Measurements from ENCODE around the gene TGM3.

TGM3 gene

DNA sequence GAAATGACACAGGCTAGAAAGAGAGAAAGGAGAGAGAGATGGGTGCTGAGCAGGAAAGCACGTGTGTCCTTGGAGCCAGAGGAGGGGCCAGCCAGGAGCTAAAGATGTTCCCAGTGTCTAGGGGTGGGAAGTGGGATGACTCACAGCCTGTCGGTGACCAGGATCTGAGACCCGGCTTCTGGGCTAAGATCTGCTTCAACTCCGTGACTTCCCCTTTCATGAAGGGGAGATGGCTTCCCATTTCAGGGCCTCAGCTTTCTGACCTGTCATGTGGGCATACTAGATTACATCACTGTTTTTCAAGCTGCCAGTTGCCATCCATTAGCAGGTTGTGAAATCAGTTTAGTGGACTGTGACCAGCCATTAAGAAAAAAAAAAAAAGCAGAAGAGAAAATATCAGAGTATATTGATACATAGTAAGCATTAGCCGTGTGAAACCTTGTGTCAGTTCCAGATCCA, 5.4 kb downstream of the TGM3 start (continued):
- TF ChIP-seq, protein P1, sequence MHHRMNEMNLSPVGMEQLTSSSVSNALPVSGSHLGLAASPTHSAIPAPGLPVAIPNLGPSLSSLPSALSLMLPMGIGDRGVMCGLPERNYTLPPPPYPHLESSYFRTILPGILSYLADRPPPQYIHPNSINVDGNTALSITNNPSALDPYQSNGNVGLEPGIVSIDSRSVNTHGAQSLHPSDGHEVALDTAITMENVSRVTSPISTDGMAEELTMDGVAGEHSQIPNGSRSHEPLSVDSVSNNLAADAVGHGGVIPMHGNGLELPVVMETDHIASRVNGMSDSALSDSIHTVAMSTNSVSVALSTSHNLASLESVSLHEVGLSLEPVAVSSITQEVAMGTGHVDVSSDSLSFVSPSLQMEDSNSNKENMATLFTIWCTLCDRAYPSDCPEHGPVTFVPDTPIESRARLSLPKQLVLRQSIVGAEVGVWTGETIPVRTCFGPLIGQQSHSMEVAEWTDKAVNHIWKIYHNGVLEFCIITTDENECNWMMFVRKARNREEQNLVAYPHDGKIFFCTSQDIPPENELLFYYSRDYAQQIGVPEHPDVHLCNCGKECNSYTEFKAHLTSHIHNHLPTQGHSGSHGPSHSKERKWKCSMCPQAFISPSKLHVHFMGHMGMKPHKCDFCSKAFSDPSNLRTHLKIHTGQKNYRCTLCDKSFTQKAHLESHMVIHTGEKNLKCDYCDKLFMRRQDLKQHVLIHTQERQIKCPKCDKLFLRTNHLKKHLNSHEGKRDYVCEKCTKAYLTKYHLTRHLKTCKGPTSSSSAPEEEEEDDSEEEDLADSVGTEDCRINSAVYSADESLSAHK (tag by site-specific recombination; IDR thresholded peaks at IDR 0.05), result no peak
- TF ChIP-seq ZNF184 (tag by site-specific recombination; IDR thresholded peaks at IDR 0.05) (no peak), EGR2 (tag by site-specific recombination; IDR thresholded peaks at IDR 0.05; ENCODE audit: low read depth) (no peak), ZSCAN16 (tag by site-specific recombination; IDR thresholded peaks at IDR 0.05) (no peak)
- TF ChIP-seq, protein P2, sequence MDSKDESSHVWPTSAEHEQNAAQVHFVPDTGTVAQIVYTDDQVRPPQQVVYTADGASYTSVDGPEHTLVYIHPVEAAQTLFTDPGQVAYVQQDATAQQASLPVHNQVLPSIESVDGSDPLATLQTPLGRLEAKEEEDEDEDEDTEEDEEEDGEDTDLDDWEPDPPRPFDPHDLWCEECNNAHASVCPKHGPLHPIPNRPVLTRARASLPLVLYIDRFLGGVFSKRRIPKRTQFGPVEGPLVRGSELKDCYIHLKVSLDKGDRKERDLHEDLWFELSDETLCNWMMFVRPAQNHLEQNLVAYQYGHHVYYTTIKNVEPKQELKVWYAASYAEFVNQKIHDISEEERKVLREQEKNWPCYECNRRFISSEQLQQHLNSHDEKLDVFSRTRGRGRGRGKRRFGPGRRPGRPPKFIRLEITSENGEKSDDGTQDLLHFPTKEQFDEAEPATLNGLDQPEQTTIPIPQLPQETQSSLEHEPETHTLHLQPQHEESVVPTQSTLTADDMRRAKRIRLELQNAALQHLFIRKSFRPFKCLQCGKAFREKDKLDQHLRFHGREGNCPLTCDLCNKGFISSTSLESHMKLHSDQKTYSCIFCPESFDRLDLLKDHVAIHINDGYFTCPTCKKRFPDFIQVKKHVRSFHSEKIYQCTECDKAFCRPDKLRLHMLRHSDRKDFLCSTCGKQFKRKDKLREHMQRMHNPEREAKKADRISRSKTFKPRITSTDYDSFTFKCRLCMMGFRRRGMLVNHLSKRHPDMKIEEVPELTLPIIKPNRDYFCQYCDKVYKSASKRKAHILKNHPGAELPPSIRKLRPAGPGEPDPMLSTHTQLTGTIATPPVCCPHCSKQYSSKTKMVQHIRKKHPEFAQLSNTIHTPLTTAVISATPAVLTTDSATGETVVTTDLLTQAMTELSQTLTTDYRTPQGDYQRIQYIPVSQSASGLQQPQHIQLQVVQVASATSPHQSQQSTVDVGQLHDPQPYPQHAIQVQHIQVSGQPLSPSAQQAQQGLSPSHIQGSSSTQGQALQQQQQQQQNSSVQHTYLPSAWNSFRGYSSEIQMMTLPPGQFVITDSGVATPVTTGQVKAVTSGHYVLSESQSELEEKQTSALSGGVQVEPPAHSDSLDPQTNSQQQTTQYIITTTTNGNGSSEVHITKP (tag by site-specific recombination; IDR thresholded peaks at IDR 0.05), result 0 out of 2 replicates have a peak, but pooled peaks have one; percentile 25
- TF ChIP-seq, protein P3, sequence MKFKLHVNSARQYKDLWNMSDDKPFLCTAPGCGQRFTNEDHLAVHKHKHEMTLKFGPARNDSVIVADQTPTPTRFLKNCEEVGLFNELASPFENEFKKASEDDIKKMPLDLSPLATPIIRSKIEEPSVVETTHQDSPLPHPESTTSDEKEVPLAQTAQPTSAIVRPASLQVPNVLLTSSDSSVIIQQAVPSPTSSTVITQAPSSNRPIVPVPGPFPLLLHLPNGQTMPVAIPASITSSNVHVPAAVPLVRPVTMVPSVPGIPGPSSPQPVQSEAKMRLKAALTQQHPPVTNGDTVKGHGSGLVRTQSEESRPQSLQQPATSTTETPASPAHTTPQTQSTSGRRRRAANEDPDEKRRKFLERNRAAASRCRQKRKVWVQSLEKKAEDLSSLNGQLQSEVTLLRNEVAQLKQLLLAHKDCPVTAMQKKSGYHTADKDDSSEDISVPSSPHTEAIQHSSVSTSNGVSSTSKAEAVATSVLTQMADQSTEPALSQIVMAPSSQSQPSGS (tag by site-specific recombination; IDR thresholded peaks at IDR 0.05; ENCODE audit: low read depth), result peak; percentile 43; the same call in 1 of the 2 replicates
- TF ChIP-seq, protein P4, sequence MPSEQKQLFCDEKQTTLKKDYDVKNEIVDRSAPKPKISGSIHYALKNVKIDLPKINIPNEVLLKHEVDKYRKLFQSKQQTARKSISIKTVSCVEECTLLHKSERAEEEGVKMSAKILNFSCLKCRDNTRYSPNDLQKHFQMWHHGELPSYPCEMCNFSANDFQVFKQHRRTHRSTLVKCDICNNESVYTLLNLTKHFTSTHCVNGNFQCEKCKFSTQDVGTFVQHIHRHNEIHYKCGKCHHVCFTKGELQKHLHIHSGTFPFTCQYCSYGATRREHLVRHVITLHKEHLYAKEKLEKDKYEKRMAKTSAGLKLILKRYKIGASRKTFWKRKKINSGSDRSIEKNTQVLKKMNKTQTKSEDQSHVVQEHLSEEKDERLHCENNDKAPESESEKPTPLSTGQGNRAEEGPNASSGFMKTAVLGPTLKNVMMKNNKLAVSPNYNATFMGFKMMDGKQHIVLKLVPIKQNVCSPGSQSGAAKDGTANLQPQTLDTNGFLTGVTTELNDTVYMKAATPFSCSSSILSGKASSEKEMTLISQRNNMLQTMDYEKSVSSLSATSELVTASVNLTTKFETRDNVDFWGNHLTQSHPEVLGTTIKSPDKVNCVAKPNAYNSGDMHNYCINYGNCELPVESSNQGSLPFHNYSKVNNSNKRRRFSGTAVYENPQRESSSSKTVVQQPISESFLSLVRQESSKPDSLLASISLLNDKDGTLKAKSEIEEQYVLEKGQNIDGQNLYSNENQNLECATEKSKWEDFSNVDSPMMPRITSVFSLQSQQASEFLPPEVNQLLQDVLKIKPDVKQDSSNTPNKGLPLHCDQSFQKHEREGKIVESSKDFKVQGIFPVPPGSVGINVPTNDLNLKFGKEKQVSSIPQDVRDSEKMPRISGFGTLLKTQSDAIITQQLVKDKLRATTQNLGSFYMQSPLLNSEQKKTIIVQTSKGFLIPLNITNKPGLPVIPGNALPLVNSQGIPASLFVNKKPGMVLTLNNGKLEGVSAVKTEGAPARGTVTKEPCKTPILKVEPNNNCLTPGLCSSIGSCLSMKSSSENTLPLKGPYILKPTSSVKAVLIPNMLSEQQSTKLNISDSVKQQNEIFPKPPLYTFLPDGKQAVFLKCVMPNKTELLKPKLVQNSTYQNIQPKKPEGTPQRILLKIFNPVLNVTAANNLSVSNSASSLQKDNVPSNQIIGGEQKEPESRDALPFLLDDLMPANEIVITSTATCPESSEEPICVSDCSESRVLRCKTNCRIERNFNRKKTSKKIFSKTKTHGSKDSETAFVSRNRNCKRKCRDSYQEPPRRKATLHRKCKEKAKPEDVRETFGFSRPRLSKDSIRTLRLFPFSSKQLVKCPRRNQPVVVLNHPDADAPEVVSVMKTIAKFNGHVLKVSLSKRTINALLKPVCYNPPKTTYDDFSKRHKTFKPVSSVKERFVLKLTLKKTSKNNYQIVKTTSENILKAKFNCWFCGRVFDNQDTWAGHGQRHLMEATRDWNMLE (tag by site-specific recombination; conservative IDR thresholded peaks at IDR 0.05; ENCODE audit: low read depth), result no peak

DNA sequence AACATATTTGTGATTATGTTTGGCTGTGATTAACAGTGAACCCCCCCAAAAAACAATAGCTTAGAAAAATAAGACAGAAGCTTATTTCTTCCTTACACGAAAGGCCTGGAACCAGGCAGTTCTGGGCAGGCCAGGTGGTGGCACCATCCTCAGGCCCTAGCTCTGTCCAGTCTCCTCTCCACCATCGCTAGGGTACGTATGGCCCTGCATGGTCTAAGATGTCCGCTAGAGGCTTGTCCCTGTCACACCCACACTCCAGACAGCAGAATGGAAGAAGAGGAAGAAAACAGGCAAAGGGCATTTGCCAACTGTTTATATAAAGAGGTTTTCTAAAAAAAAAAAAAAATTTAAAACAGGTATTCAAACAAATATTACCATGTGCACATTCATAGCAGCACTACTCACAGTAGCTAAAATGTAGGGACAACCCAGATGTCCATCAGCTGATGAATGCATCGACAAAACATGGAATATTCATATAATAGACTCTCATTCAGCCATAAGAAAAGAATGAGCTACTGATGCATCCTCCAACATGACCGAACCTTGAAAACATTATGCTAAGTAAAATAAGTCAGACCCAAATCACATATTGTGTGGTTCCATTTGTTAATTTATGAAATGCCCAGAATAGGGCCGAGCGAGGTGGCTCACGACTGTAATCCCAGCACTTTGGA, 6.7 kb downstream of the TGM3 start:
- POLR2A ChIA-PET, result interaction anchor here (0.6 kb wide), 1 partner anchor 95 kb away, joined by 7 read pairs; no protein-coding TSS in a partner anchor
- CTCF ChIA-PET, result interaction anchor here (0.6 to 0.7 kb wide), 3 partner anchors 8 to 43 kb away, joined by 3 to 4 read pairs (median 3); no protein-coding TSS in a partner anchor
- Histone ChIP-seq H3K36me3 (ENCODE audit: control insufficient read depth in 2 of 2, insufficient read depth in 1 of 2, low read length in 2 of 2) (no peaks in the 10 kb centered on the region), H3K27ac (ENCODE audit: extremely low read depth, low read depth, low read length) (no peak overlapping the region), H3K9me3 (ENCODE audit: control insufficient read depth, insufficient read depth, low read depth, low read length) (no peaks in the 10 kb centered on the region), H3K4me1 (ENCODE audit: control insufficient read depth, insufficient read depth, low read length) (no peaks in the 10 kb centered on the region), H3K4me3 (ENCODE audit: low read depth, low read length) (no peak overlapping the region)
- TF ChIP-seq ZBTB20 (tag by site-specific recombination; IDR thresholded peaks at IDR 0.05), result no peak
- no peak for TF ChIP-seq ZNF155 (tag by site-specific recombination; IDR thresholded peaks at IDR 0.05)
- TF ChIP-seq ZNF121 (tag by site-specific recombination; IDR thresholded peaks at IDR 0.05), result no peak
- TF ChIP-seq ZNF24 (tag by site-specific recombination; IDR thresholded peaks at IDR 0.05), result no peak
- TF ChIP-seq, protein P5, sequence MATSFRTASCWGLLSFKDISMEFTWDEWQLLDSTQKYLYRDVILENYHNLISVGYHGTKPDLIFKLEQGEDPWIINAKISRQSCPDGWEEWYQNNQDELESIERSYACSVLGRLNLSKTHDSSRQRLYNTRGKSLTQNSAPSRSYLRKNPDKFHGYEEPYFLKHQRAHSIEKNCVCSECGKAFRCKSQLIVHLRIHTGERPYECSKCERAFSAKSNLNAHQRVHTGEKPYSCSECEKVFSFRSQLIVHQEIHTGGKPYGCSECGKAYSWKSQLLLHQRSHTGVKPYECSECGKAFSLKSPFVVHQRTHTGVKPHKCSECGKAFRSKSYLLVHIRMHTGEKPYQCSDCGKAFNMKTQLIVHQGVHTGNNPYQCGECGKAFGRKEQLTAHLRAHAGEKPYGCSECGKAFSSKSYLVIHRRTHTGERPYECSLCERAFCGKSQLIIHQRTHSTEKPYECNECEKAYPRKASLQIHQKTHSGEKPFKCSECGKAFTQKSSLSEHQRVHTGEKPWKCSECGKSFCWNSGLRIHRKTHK (tag by site-specific recombination; IDR thresholded peaks at IDR 0.05), result no peak
- TF ChIP-seq ZNF776 (tag by site-specific recombination; IDR thresholded peaks at IDR 0.05; ENCODE audit: borderline replicate concordance), result no peak
- no peak for TF ChIP-seq GLIS2 (tag by site-specific recombination; IDR thresholded peaks at IDR 0.05)
- TF ChIP-seq, protein P3 (tag by site-specific recombination; IDR thresholded peaks at IDR 0.05; ENCODE audit: low read depth), result no peak
- no peak for TF ChIP-seq ZNF571 (tag by site-specific recombination; IDR thresholded peaks at IDR 0.05)
- no peak for TF ChIP-seq ZNF621 (tag by site-specific recombination; IDR thresholded peaks at IDR 0.05)
- no peak for TF ChIP-seq ZNF335 (tag by site-specific recombination; conservative IDR thresholded peaks at IDR 0.05)

Measured in HEK293 (cell line).